ENCODE measurements around the gene DNAH17. TPM values are rescaled to one million over a fixed set of nuclear protein-coding genes. Genes with fewer than 3 reads are reported as not detected.

DNAH17 gene
- total and polyA plus RNA-seq, 2 of the 13 experiments (the other 11 are each of a cell fraction or from before 2014, with no cell fraction given): 0.86 to 1.6 TPM

DNA sequence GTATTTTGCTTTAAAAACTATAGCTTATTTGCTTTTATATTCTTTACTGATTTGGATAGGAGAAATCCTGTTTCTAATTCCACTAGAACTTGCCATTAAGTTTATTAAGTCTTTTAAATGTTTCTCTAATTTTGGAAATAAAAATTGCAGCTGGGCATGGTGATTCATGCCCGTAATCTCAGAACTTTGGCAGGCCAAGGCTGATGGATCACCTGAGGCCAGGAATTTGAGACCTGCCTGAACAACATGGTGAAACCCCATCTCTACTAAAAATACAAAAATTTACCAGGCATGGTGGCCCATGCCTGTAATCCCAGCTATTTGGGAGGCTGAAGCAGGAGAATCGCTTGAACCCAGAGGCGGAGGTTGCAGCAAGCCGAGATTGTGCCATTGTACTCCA is 30.7 kb downstream of the DNAH17 start (continued):
- no peak for TF ChIP-seq KLF15 (CRISPR knock-in tag; IDR thresholded peaks at IDR 0.05; ENCODE audit: borderline replicate concordance)
- TF ChIP-seq ZNF672 (CRISPR knock-in tag; IDR thresholded peaks at IDR 0.05): no peak
- TF ChIP-seq HCFC1 (IDR thresholded peaks at IDR 0.05; ENCODE audit: low read depth, low read length): no peak

DNA sequence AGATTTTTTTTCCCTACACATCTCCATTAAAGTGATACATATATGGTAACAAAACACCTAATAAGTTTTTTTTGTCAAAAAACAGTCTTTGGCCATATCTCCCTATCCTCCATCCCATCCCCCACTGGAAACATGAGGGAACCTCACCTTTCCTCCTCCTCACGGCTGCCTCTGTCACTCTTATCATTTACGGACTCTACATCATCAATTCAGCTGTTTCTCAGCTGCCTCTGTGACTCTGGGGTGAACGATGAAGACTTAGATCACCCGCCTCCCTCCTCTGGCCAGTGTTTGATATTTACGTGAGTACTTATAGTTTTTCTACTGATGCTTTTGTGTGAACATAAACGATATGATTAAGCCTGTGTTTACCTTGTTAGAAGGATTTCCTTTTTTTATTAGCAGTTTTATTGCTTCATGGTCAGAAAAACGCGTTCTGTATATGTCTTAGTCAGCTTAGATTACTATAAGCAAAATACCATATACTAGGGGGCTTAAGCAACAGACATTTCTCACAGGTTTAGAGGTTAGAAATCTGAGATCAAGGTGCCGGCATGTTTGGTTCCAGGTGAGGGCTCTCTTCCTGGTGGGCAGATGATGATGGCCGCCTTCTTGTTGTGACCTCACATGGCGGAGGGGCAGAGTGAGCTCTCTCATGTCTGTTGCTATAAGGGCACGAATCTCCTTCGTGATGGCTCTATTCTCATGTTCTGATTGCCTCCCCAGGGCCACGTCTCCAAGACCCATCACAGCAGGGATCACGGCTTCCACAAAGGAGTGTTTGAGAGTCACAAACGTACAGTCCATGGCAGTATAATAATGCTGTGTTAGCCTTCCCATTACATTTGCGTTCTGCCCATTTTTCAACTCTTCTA is 32.1 kb downstream of the DNAH17 start:
- CTCF ChIA-PET (ENCODE audit: low intra/inter-chr PET ratio, low total read pairs): no interaction called here
- no TSS peak for BruUV-seq (replicated peaks)
- ATAC-seq (no peak), FAIRE-seq (no peak), DNase-seq (ENCODE audit: low spot score) (no peak)
- Histone ChIP-seq H3K4me2 (ENCODE audit: low read depth, low read length) (no peak overlapping the region), H3K9me3 (ENCODE audit: low read length) (no peaks in the 10 kb centered on the region), H3K79me2 (ENCODE audit: insufficient read depth, low read length) (no peaks in the 10 kb centered on the region), H3K27me3 (ENCODE audit: control insufficient read depth in 1 of 2, insufficient read depth in 2 of 2, low read length in 2 of 2) (no peaks in the 10 kb centered on the region), H3K27ac (ENCODE audit: extremely low read length, insufficient read depth, low read length) (no peak overlapping the region), H2AFZ (ENCODE audit: low read length) (no peak overlapping the region), H3K36me3 (replicated peaks in 1 of 2; ENCODE audit: control insufficient read depth in 1 of 2, insufficient read depth in 2 of 2, low read length in 2 of 2) (no peaks in the 10 kb centered on the region), H3K4me3 (replicated peaks in 1 of 3; ENCODE audit: insufficient read depth in 1 of 3, low read depth in 2 of 3, low read length in 3 of 3) (no peak overlapping the region), H4K20me1 (ENCODE audit: insufficient read depth, low read length) (no peaks in the 10 kb centered on the region), H3K9ac (ENCODE audit: insufficient read depth, low read depth, low read length) (no peak overlapping the region), H3K4me1 (ENCODE audit: insufficient read depth, low read length) (no peaks in the 10 kb centered on the region)
- in situ Hi-C loops (cut with HindIII; ENCODE audit: extremely low pct_ligation_motif_present, low pct_unique_long_range_greater_than_20kb): no loop called here
- intact Hi-C loops (cut with micrococcal nuclease; ENCODE audit: unreplicated experiment): no loop called here
- WGBS (ENCODE audit: low lambda C conversion rate): 69% methylated on average over 17 of the region's 17 CpGs
- POLR2A ChIA-PET: no interaction called here
- TF ChIP-seq ZNF75D (CRISPR knock-in tag; IDR thresholded peaks at IDR 0.05; ENCODE audit: borderline replicate concordance) (no peak), ZNF713 (CRISPR knock-in tag; IDR thresholded peaks at IDR 0.05) (no peak), EEA1 (CRISPR knock-in tag; IDR thresholded peaks at IDR 0.05; ENCODE audit: borderline replicate concordance) (no peak), SRSF4 (IDR thresholded peaks at IDR 0.05; ENCODE audit: low read depth, low read length, poor library complexity, severe bottlenecking) (no peak), ZNF496 (CRISPR knock-in tag; IDR thresholded peaks at IDR 0.05; ENCODE audit: insufficient replicate concordance) (no peak), ZFP36L2 (CRISPR knock-in tag; IDR thresholded peaks at IDR 0.05) (no peak), ZNF33B (CRISPR knock-in tag; IDR thresholded peaks at IDR 0.05) (no peak), SALL2 (CRISPR knock-in tag; IDR thresholded peaks at IDR 0.05) (no peak), TGIF2 (CRISPR knock-in tag; IDR thresholded peaks at IDR 0.05) (no peak), ZNF335 (CRISPR knock-in tag; IDR thresholded peaks at IDR 0.05) (no peak), ZNF317 (CRISPR knock-in tag; IDR thresholded peaks at IDR 0.05) (no peak), KDM3A (CRISPR knock-in tag; IDR thresholded peaks at IDR 0.05; ENCODE audit: low read depth) (no peak), NONO (IDR thresholded peaks at IDR 0.05) (no peak), NONO (CRISPR knock-in tag; conservative IDR thresholded peaks at IDR 0.05) (no peak), LCORL (IDR thresholded peaks at IDR 0.05) (no peak), LCORL (CRISPR knock-in tag; IDR thresholded peaks at IDR 0.05) (no peak), ZNF619 (CRISPR knock-in tag; IDR thresholded peaks at IDR 0.05) (no peak)
- TF ChIP-seq, protein P1, sequence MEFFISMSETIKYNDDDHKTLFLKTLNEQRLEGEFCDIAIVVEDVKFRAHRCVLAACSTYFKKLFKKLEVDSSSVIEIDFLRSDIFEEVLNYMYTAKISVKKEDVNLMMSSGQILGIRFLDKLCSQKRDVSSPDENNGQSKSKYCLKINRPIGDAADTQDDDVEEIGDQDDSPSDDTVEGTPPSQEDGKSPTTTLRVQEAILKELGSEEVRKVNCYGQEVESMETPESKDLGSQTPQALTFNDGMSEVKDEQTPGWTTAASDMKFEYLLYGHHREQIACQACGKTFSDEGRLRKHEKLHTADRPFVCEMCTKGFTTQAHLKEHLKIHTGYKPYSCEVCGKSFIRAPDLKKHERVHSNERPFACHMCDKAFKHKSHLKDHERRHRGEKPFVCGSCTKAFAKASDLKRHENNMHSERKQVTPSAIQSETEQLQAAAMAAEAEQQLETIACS (CRISPR knock-in tag; IDR thresholded peaks at IDR 0.05): no peak
- TF ChIP-seq, protein P2, sequence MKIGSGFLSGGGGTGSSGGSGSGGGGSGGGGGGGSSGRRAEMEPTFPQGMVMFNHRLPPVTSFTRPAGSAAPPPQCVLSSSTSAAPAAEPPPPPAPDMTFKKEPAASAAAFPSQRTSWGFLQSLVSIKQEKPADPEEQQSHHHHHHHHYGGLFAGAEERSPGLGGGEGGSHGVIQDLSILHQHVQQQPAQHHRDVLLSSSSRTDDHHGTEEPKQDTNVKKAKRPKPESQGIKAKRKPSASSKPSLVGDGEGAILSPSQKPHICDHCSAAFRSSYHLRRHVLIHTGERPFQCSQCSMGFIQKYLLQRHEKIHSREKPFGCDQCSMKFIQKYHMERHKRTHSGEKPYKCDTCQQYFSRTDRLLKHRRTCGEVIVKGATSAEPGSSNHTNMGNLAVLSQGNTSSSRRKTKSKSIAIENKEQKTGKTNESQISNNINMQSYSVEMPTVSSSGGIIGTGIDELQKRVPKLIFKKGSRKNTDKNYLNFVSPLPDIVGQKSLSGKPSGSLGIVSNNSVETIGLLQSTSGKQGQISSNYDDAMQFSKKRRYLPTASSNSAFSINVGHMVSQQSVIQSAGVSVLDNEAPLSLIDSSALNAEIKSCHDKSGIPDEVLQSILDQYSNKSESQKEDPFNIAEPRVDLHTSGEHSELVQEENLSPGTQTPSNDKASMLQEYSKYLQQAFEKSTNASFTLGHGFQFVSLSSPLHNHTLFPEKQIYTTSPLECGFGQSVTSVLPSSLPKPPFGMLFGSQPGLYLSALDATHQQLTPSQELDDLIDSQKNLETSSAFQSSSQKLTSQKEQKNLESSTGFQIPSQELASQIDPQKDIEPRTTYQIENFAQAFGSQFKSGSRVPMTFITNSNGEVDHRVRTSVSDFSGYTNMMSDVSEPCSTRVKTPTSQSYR (CRISPR knock-in tag; IDR thresholded peaks at IDR 0.05; ENCODE audit: borderline replicate concordance): no peak

Measured in HepG2 (cell line).